T-cell (primary cell): Measurements from ENCODE around the gene AGBL1. TPM values are rescaled to one million over a fixed set of nuclear protein-coding genes. Genes with fewer than 3 reads are reported as not detected.

ENCODE experiments used
- ATAC-seq, 4 experiments: fragments of 200-7000 bp in 3 of 4; fragments of 150-1000 bp in 1 of 4; cut with Tn5 transposase; replicated peaks in 1 of 4; 1 replicate in 3 of 4; 2 replicates in 1 of 4; pipeline ENCODE4 v1.10.0; 2021; ENCODE audit warnings: moderate library complexity in 3 of 4, mild to moderate bottlenecking in 2 of 4, moderate number of reproducible peaks in 1 of 4
- CTCF ChIA-PET, 2 donors: fragments of 300-600 bp; sonication (Branson Sonifier 250); formaldehyde crosslinking; loops; one replicate each; lab custom pipeline; 2022; ENCODE audit warnings: antibody characterized with exemption in 2 of 2; lab: Charles Lee
- POLR2A ChIA-PET, 2 donors: fragments of 300-600 bp; sonication (Branson Sonifier 250); formaldehyde crosslinking; loops; one replicate each; lab custom pipeline; 2022; ENCODE audit warnings: antibody characterized with exemption in 2 of 2; lab: Charles Lee
- DNase-seq, 35 experiments: peaks; one replicate each; pipeline versions ENCODE4 v3.0.0 to v3.0.0-alpha.2; 2013 to 2023
- H3K27ac ChIP-seq: one replicate; pipeline ENCODE4 v1.5.1; 2013; ENCODE audit warnings: low read length
- H3K27me3 ChIP-seq, 2 experiments: replicated peaks in 1 of 2; 1 replicate in 1 of 2; 2 replicates in 1 of 2; pipeline versions ENCODE4 v1.6.1 to v1.7.0; 2013; ENCODE audit warnings: low read length in 1 of 2, mixed read lengths in 1 of 2; ENCODE audit not compliant: control insufficient read depth in 2 of 2, insufficient read depth in 2 of 2; ENCODE audit errors: extremely low read depth in 1 of 2
- H3K36me3 ChIP-seq, 2 donors: 1 replicate in 1 of 2; 2 replicates in 1 of 2; pipeline versions ENCODE4 v1.6.1 to v1.7.0; 2013; ENCODE audit warnings: low read length in 1 of 2; ENCODE audit not compliant: control insufficient read depth in 2 of 2, insufficient read depth in 1 of 2; ENCODE audit errors: extremely low read depth in 1 of 2
- H3K4me1 ChIP-seq, 2 experiments: 1 replicate in 1 of 2; 2 replicates in 1 of 2; pipeline versions ENCODE4 v1.6.1 to v1.7.0; 2013; ENCODE audit warnings: low read length in 2 of 2, mixed read lengths in 1 of 2; ENCODE audit not compliant: insufficient read depth in 2 of 2, control insufficient read depth in 1 of 2; ENCODE audit errors: extremely low read depth in 1 of 2
- H3K4me3 ChIP-seq, 2 donors: 1 replicate in 1 of 2; 2 replicates in 1 of 2; pipeline versions ENCODE4 v1.5.1 to v1.7.0; 2013; ENCODE audit warnings: mild to moderate bottlenecking in 2 of 2, low read length in 1 of 2, moderate library complexity in 1 of 2; ENCODE audit not compliant: control insufficient read depth in 1 of 2; ENCODE audit errors: extremely low read depth in 1 of 2
- H3K9me3 ChIP-seq: 2 replicates; pipeline ENCODE4 v1.7.0; 2013
- H3K27ac Mint-ChIP-seq, 2 donors: one replicate each; pipeline ENCODE4 v1.8.0; 2020 to 2021; ENCODE audit warnings: mild to moderate bottlenecking in 2 of 2, mixed read lengths in 2 of 2
- H3K27me3 Mint-ChIP-seq, 2 donors: one replicate each; pipeline ENCODE4 v1.8.0; 2021 to 2022; ENCODE audit warnings: mixed read lengths in 2 of 2
- H3K36me3 Mint-ChIP-seq: one replicate; pipeline ENCODE4 v1.8.0; 2021; ENCODE audit warnings: mixed read lengths
- H3K4me1 Mint-ChIP-seq, 3 donors: one replicate each; pipeline ENCODE4 v1.8.0; 2020 to 2022; ENCODE audit warnings: mixed read lengths in 3 of 3, mild to moderate bottlenecking in 1 of 3
- H3K4me3 Mint-ChIP-seq, 3 donors: one replicate each; pipeline ENCODE4 v1.8.0; 2020 to 2022; ENCODE audit warnings: mild to moderate bottlenecking in 3 of 3, mixed read lengths in 3 of 3, moderate library complexity in 3 of 3
- H3K9me3 Mint-ChIP-seq, 3 donors: one replicate each; pipeline ENCODE4 v1.8.0; 2020 to 2022; ENCODE audit warnings: mixed read lengths in 3 of 3
- WGBS: methylation state at CpG from one replicate; pipeline ENCODE4 v1.1.5; 2013; ENCODE audit warnings: missing lambda C conversion rate; ENCODE audit not compliant: insufficient coverage; 5-methylcytosine and 5-hydroxymethylcytosine counted together
- total RNA-seq, 35 experiments: library from RNA in 6 of 35; stranded (reverse) in 6 of 35; fragments of 120-200 nt in 1 of 35; gene quantifications; one replicate each; pipeline versions ENCODE4 v1.2.1 to v1.2.4 and lab custom pipeline; 2013 to 2026

Gene AGBL1
- total RNA-seq, 5 donors from 2014 or later (not counting 1 experiment from before 2014, with no cell fraction given), result not detected

GRCh38 chr15:86193716-86194380, 114.2 kb downstream of the AGBL1 start:
- H3K27ac Mint-ChIP-seq, result no peak overlapping the region
- ChIA-PET CTCF (no interaction called here), POLR2A (no interaction called here)
- no peaks in the 10 kb centered on the region for H3K9me3 Mint-ChIP-seq
- no peak overlapping the region for H3K4me3 ChIP-seq
- no peaks in the 10 kb centered on the region for H3K4me1 Mint-ChIP-seq
- WGBS, result 77% methylated on average over 6 of the region's 11 CpGs
- H3K36me3 ChIP-seq, result no peaks in the 10 kb centered on the region
- peaks cover 0 to 3% of the 10 kb centered on the region in 2 experiments for H3K27me3 ChIP-seq
- ATAC-seq (no peak), DNase-seq (no peak)
- peaks cover 8 to 14% of the 10 kb centered on the region in 2 donors for H3K27me3 Mint-ChIP-seq
- no peak overlapping the region for H3K27ac ChIP-seq
- no peak overlapping the region for H3K4me3 Mint-ChIP-seq
- no peaks in the 10 kb centered on the region for H3K36me3 Mint-ChIP-seq
- H3K9me3 ChIP-seq, result no peaks in the 10 kb centered on the region
- H3K4me1 ChIP-seq, result no peaks in the 10 kb centered on the region

- CTCF ChIA-PET, result no interaction called here
- Mint-ChIP-seq H3K4me1 (no peaks in the 10 kb centered on the region), H3K36me3 (no peaks in the 10 kb centered on the region), H3K27me3 (peaks cover 4 to 12% of the 10 kb centered on the region in 2 donors), H3K27ac (no peak overlapping the region), H3K9me3 (no peaks in the 10 kb centered on the region), H3K4me3 (no peak overlapping the region)
- H3K27me3 ChIP-seq, result no peaks in the 10 kb centered on the region
- no peak overlapping the region for H3K27ac ChIP-seq
- no peaks in the 10 kb centered on the region for H3K9me3 ChIP-seq
- H3K4me1 ChIP-seq, result no peaks in the 10 kb centered on the region
- H3K4me3 ChIP-seq, result no peak overlapping the region
- ATAC-seq, result no peak
- DNase-seq, result no peak
- no peaks in the 10 kb centered on the region for H3K36me3 ChIP-seq
- POLR2A ChIA-PET, result no interaction called here
Observed at GRCh38 chr15:86197770-86198169, 118.1 kb downstream of the AGBL1 start.

- no peak for DNase-seq
- Histone ChIP-seq H3K36me3 (no peaks in the 10 kb centered on the region), H3K9me3 (no peaks in the 10 kb centered on the region), H3K4me1 (no peaks in the 10 kb centered on the region), H3K27ac (no peak overlapping the region), H3K4me3 (no peak overlapping the region), H3K27me3 (no peaks in the 10 kb centered on the region)
- no peak overlapping the region for H3K27ac Mint-ChIP-seq
- H3K36me3 Mint-ChIP-seq, result no peaks in the 10 kb centered on the region
- ChIA-PET CTCF (no interaction called here), POLR2A (no interaction called here)
- H3K4me3 Mint-ChIP-seq, result no peak overlapping the region
- 62% methylated on average over 3 of the region's 7 CpGs for WGBS
- H3K4me1 Mint-ChIP-seq, result no peaks in the 10 kb centered on the region
- peaks cover 4 to 8% of the 10 kb centered on the region in 2 donors for H3K27me3 Mint-ChIP-seq
- no peak for ATAC-seq
- H3K9me3 Mint-ChIP-seq, result no peaks in the 10 kb centered on the region
Observed at GRCh38 chr15:86199467-86200145, 119.9 kb downstream of the AGBL1 start.

- ATAC-seq, result no peak
- no peaks in the 10 kb centered on the region for H3K4me1 Mint-ChIP-seq
- ChIA-PET CTCF (no interaction called here), POLR2A (no interaction called here)
- peaks cover 4 to 10% of the 10 kb centered on the region in 2 donors for H3K27me3 Mint-ChIP-seq
- Histone ChIP-seq H3K36me3 (no peaks in the 10 kb centered on the region), H3K4me1 (no peaks in the 10 kb centered on the region), H3K4me3 (no peak overlapping the region), H3K27ac (no peak overlapping the region), H3K9me3 (no peaks in the 10 kb centered on the region), H3K27me3 (no peaks in the 10 kb centered on the region)
- no CpG with 5 or more reads among the region's 3 CpGs for WGBS
- no peak overlapping the region for H3K27ac Mint-ChIP-seq
- no peaks in the 10 kb centered on the region for H3K9me3 Mint-ChIP-seq
- H3K4me3 Mint-ChIP-seq, result no peak overlapping the region
- H3K36me3 Mint-ChIP-seq, result no peaks in the 10 kb centered on the region
- no peak for DNase-seq
Observed at GRCh38 chr15:86201313-86202008, 121.8 kb downstream of the AGBL1 start.

- Histone ChIP-seq H3K9me3 (no peaks in the 10 kb centered on the region), H3K4me3 (no peak overlapping the region), H3K27me3 (no peaks in the 10 kb centered on the region), H3K27ac (no peak overlapping the region), H3K4me1 (no peaks in the 10 kb centered on the region), H3K36me3 (no peaks in the 10 kb centered on the region)
- no peak for DNase-seq
- no peak for ATAC-seq
- Mint-ChIP-seq H3K27me3 (peaks cover 4 to 13% of the 10 kb centered on the region in 2 donors), H3K9me3 (no peaks in the 10 kb centered on the region), H3K36me3 (no peaks in the 10 kb centered on the region), H3K4me1 (no peaks in the 10 kb centered on the region), H3K27ac (no peak overlapping the region), H3K4me3 (no peak overlapping the region)
- POLR2A ChIA-PET, result no interaction called here
- no CpG with 5 or more reads among the region's 2 CpGs for WGBS
- CTCF ChIA-PET, result no interaction called here
Observed at GRCh38 chr15:86203462-86203861, 123.8 kb downstream of the AGBL1 start.

DNA sequence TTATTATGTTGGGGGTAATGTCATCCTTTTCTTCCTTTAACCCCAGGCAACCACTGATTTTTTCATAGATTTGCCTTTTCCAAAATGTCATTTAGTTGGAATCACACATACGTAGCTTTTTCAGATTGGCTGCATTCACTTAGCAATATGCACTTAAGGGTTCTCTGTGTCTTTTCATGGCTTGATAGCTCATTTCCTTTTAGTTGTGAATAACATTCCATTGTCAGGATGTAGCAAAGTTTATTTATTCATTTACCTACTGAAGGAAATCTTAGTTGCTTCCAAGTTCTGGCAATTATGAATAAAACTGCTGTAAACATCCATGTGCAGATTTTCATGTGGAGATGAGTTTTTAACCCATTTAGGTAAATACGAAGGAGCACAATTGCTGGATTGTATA, 125.4 kb downstream of the AGBL1 start:
- no peak overlapping the region for H3K4me3 Mint-ChIP-seq

More for the DNA sequence above, 125.4 kb downstream of the AGBL1 start:
- Histone ChIP-seq H3K9me3 (no peaks in the 10 kb centered on the region), H3K36me3 (no peaks in the 10 kb centered on the region), H3K27me3 (no peaks in the 10 kb centered on the region), H3K27ac (no peak overlapping the region), H3K4me1 (no peaks in the 10 kb centered on the region), H3K4me3 (no peak overlapping the region)
- ATAC-seq (no peak), DNase-seq (no peak)
- WGBS, result 100% methylated on average over 1 of the region's 2 CpGs
- no peak overlapping the region for H3K27ac Mint-ChIP-seq
- H3K4me1 Mint-ChIP-seq, result no peaks in the 10 kb centered on the region
- ChIA-PET CTCF (no interaction called here), POLR2A (no interaction called here)
- H3K9me3 Mint-ChIP-seq, result no peaks in the 10 kb centered on the region
- peaks cover 13 to 23% of the 10 kb centered on the region in 2 donors for H3K27me3 Mint-ChIP-seq
- H3K36me3 Mint-ChIP-seq, result no peaks in the 10 kb centered on the region
